GM21723 (cell line): ENCODE results near the gene ADCYAP1R1.

Experiments
- ATAC-seq: cut with Tn5 transposase; IDR thresholded peaks from one replicate; pipeline ENCODE4 v1.9.1; 2021; ENCODE audit warnings: mild to moderate bottlenecking, moderate library complexity; ENCODE audit not compliant: unreplicated experiment

ADCYAP1R1 gene

DNA sequence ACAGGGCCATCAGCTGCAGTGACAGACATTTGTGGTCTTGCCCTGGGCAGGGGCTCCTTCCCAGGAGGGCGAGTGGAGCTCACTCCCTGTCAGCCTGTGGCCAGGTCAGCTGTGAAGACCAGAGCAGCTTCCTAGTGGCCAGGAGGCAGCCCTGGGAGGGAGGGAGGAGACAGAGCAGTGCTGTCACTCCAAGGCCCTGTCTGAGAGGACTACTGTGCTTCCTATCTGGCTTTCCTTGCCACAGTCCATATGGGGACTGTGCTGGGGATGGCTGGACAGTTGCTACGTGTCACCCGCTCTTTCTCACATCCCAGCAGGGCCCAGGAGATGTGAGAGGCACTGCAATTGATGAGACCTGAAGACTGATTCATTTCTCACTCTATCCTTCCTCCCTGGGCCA is 15.2 kb upstream of the ADCYAP1R1 start:
- no peak for ATAC-seq

DNA sequence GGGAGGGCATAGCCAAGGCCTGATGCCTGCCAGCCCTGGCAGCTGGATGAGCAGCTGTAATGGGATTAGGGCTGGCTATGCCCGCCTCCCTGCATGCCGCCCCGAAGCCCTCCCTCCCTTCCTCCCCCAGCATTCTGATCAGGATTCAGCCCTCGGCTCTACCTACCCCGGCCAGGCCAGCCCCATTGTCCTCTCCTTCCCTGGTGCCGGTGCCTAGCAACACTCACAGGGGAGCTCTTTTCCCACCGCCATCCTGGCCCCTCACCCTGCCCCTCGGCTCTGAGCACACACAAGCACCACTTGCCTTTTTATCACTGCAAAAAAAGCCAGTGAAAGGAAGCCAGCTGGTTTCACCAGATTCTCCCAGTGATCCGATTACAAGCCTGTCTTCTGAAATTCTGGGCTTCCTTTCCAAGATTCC is 9.0 kb upstream of the ADCYAP1R1 start:
- no peak for ATAC-seq

DNA sequence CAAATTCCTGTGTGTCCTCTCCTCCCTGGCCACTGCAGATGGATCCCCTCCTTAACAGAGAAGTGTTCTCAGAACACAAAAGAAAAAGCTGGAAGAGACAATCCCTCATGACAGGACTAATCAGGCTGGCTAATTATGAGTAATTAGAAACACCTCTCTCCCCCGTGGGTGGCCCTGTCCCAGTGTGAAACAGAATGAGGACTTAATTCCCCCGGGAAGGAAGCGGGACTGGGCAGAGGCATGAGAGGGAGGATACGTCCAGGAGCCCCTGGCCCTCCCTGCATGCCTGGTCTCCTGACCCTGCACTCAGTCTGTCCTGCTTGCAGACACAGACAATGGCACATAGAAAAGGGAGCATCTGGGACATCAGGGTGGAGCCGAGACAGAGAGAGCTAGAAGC is 7.6 kb upstream of the ADCYAP1R1 start:
- ATAC-seq, result no peak

DNA sequence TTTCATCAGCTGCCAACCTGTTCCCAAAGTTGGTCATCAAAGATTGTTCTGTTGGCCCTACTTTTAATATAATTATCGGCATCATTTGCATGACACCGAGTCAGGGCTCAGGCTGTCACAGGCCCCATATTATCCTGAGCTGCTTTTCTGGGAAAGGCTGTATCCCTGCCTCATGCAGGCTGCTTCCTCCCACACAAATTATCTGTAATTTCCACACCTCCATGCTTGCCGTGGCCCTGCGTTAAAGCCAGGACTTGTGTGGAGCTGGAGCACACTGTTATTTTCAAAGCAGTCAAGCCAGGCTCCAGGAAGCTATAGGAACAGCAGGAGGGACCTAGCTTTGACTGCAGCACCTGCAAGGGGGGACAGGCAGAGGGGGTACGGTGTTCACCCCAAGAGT is 5.4 kb upstream of the ADCYAP1R1 start:
- no peak for ATAC-seq

DNA sequence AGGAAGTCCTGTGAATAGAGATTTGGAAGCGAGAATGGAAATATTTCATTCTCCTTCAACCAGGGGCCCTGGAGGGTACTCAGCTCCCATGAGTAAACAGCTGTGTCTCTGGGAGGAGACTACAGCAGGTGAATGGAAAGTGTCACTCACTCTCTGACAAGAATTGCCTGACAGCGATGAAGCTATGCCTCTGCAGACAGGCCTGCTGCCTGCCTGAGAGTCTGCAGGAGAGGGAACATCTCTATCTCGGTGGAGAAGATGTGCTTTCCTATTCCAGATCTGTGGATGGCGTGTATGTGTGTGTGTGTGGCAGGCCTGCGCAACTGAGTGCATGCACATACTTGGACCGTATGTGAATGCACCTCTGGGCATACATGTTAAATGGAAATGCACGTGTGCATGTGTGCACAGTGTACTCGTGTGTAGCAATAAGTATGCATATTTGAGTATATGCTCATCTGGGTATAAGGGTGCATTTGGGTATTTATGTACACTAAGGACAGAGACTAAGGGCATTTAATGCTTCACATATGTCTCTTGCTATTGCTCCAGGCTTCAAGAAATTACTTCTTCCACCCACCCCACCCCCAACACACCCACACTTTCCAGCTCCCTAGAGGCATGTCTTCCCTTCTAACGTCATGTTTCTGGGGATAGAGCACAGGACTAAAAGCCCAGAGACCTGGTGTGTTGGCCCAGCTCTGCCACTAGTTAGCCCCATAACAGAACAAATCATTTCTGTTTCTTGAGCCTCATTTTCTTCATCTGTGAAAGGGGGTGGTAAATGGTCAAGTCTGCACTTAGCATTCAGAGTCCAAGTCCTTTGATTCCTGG is 4.6 kb upstream of the ADCYAP1R1 start:
- no peak for ATAC-seq

DNA sequence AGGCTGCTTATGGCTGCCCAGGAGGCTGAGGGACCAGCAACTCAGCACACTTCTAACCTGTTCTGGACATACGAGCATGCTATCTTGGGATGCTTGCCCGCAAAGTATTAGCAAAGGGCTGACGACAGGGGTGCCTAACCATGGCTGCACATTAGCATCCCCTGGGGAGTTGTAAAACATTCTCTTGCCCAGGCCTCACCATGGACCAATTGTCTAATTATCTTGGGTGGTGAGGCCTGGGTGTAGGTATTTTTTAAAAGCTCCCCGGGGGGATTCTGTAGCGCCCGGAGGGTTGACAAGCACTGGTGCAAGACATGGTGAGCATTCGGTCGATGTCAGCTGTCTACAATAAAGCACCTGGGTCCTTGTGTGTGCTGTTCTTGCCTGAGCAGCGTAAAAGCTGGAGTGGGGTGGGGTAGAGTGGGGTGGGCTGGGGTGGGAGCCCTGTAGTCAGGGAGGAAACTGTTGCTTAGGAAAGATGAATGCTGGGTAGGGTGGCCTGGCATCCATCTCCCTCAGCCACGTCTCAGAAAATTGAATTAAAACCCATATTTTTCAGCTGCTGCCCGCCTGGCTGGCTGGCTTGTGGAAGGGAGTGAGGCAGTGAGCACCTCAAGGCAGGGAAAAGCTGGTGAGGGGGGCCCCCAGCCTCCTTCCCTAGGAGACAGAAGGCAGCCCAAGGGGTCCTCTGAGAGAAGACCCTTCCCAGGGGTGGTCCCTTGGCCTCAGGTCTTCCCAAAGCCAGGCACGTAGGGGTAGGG is 2.9 kb upstream of the ADCYAP1R1 start:
- ATAC-seq, result no peak

DNA sequence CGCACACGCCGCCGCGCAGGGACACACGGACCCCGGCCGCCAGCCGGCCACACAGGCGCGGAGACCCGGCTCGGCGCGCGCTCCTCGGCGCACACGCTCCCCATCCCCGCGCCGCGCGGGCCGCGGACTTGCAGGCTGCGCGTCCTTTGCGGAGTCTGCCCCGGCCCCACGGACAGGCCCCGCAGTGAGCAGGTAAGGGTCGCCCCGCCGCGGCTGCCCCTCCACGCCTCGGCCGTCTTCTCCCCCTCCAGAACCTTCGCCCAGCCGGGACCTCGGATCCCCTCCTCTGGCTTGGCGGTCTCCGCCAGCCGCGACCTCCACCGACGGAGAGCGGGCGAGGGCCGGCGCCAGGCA is 356 bp downstream of the ADCYAP1R1 start:
- no peak for ATAC-seq

DNA sequence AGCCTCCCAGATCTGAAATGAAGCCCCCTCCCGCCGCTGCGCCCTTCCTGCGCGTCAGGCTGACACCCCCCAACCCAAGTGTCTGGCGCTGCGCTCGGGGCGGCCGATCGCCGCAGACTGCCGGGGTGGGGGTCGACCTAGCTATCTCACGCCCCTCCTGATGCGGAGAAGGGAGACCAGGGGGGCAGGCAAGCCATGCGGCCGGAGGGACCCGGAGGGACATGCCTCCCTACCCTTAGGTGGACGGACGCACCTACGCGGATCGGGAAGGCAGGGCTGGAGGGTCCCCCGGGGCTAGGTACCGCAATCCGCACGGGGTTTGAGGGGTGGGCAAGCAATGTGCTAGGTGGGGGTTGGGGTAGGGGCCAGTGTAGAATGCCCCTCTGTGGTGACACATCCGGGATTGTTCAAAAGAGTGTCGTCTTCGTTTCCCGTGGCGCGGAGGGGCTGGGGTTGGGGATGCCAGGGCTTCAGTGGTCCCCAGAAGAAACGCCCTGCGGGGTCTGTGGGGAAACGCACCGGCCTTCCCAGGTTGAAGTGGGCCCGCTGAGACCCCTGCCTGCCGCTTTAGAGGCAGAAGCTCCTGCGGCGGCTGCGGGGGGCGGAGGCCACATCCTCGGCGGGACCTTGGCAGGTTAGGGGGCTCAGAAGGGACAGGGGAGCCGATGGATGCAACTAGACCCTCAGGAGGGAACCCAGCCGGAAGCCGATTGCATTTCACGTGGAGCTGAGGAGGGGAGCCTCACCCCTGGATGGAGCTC is 913 bp downstream of the ADCYAP1R1 start:
- no peak for ATAC-seq

DNA sequence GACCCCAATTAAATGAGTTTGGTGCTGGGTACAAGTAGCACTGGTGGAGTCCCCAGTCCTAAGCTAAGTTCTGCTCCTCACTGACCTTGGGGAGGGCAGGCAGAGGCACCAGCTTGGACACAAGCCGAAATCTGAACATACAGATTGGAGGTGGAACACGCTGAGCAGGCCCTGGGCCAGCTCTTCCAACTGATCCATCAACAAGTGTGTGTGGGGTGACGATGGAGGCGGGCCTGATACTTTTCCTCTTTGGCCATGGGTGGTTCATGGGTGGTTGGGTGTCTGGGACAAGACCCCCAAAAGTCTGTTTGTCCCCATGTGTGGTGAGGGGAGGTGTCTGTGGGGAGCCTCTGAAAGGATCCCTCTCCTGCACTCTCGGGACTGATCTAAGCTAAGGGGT is 1.9 kb downstream of the ADCYAP1R1 start:
- ATAC-seq, result no peak

DNA sequence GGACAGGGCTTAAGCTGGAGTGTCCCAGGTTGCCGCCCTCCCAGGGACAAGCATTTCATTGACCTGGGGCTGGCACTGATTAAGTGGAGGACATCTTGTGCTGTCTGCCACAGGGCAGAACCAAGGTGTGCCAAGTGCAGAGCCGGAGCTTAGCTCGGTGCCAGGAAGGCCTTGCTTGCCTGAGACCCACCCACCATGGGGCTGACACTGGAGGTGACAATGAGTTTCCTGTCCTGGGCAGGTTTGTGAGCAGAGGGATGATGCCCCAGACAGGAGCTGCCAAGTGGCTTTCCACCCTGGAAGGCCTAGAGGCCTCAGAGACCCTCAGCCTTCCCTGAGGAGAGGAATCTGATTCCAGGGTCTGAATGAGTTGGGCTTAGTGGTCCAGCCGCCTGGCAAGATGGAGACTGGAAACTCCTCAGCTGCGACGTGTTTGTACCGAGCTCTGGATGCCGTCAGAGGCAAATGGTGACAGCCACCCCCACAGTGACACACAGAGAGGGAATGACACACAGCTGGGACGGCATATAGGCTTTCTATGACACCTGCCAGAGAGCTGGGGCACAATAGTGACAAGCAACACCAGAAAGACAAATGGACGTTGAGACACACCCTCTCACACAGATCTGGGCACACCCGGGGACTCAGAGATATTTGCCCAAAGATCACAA is 2.6 kb downstream of the ADCYAP1R1 start:
- ATAC-seq, result no peak

DNA sequence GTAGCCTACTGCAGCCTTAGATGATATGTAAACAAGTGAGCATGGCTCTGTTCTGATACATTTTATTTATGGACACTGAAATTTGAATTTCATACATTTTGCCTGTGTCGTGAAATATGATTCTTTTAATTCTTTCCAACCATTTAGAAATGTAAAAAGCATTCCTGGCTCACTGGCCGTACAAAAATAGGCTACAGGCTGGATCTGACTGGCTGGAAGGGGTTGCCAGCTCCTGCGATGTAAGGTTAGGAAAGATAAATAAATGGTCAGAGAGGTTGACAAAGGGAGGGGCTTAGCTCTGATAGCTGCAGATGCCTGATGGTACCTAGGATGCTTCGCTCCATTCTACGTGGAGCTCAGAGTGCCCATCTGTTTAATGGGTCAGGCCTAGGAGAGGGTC is 3.4 kb downstream of the ADCYAP1R1 start:
- no peak for ATAC-seq

DNA sequence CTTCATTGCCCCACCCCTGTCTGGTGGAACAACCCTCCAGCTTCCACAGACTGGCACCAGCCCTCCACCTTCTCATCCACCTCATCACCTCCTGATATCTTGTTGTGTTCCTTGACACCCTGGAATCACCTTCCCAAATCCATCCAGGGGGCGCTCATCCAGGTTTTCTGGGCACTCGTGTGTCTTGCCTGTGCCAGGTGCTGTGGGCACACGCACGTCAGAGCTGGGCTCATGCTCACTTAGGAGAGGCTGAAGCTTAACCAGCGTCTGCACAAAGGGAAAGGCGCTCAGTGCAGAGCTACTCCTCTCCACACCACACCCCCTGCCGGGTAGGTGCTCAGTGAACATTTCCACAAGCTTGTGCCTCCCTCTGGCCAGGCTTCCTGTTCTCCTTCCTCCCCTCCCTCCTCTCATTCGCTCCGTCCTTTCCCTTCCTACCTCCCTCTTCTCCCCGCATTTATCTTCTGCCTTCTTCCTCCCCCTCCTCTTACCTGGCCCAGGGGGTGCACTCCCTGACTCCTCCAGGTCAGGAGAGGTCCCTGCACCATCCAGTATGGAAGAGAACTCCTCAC is 4.8 kb downstream of the ADCYAP1R1 start:
- no peak for ATAC-seq

DNA sequence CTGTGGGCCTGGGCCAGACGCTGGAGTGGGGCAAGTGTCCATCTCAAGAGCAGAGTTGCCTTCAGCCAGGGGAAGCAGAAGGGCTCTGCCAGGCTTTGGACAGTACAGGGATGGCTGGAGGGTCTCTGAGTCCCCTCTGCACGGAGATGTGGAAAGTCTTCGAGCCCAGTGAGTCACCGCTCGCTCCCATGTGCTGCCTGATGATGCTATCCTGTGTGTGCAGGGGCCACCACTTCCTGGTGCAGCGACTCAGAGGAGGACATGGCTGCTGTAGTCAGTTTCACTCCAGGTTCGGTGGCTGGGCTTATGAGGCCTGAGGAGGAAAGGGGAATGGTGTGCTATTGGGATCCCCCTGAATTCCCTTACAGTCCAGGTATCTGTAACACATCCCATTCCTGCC is 6.0 kb downstream of the ADCYAP1R1 start:
- no peak for ATAC-seq

DNA sequence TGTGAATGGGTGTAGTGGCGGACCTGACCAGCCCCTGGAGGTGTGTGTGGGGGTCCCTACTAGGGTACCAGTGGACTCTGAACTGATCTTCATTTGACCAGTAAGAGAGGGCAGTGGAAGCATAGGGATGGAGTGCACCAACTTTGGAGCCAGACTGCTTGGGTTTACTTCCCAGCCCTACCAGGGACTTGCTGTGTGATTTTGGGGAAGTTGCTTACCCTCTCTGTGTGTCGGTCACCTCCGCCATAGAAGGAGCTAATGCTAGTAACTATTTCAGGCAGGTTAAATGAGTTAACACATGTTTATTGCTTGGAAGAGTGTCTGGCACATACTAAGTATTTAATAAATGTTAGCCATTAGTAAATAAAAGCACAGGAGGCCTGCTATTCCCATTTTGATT is 6.6 kb downstream of the ADCYAP1R1 start:
- no peak for ATAC-seq

DNA sequence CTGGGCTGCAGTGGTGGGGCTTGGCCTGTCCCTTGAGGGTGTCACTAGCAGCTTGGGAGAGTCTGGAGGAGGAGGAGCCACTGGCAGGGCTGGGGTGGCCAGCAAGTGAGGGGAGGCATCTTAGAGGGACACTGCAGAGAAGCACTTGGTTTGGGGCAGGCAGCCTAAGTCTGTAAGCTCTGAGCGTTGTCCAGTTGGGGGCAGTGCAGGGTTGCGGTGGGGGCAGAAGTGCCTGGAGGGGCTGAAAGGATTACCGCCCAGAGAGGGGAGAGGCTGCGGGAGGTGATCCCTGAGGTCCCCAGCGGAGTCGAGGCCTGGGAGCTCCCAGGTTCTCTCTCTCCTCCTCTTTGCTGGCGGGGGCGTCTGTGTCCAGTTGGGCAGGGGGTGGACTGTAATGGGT is 7.4 kb downstream of the ADCYAP1R1 start:
- no peak for ATAC-seq

DNA sequence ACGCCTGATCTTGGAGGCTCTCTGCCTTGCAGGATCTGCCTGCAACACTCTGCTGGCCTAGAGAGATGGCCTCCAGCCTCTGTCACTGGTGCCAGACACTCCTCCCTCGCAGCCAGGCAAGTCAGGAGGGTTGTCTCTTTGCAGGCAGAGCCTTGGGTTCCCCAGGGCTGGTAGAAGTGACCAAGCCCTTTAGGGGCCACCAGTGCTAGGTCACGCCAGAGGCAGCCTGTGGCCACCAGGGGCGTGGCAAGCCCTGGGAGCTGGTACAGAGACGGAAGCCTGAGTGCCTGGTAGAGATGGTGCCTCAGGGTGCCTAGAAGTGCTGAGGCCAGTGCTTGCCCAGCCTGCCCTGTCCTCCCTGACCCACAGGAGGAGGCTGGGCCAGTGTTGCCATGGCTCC is 9.1 kb downstream of the ADCYAP1R1 start:
- ATAC-seq, result no peak

DNA sequence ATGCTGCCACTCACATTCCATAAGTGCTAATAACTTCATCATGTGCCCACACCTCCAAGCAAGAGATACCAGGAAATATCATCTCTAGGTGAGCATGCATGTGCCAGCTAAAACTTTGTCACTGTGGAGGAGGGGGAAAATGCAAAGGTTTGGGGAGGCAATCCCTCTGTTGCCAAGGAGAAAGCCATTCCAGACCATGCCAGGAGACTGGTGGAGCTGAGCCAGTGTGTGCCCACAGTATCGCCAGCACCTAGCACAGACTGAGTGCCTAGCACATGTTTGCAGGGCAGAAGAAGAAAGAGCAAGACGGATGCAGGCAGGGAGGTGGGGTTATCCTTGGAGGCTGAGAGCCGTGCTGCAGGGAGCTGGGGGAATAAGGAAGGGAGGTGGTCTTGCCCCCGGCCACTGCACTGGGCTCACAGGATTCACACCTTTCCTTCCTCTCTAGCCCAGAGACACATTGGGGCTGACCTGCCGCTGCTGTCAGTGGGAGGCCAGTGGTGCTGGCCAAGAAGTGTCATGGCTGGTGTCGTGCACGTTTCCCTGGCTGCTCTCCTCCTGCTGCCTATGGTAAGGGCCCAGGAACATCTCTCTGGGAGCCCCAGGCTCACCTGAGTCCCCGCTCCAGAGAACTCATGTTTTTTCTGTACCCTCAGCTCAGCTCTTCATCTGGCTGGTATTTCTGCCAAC is 10.8 kb downstream of the ADCYAP1R1 start:
- no peak for ATAC-seq

DNA sequence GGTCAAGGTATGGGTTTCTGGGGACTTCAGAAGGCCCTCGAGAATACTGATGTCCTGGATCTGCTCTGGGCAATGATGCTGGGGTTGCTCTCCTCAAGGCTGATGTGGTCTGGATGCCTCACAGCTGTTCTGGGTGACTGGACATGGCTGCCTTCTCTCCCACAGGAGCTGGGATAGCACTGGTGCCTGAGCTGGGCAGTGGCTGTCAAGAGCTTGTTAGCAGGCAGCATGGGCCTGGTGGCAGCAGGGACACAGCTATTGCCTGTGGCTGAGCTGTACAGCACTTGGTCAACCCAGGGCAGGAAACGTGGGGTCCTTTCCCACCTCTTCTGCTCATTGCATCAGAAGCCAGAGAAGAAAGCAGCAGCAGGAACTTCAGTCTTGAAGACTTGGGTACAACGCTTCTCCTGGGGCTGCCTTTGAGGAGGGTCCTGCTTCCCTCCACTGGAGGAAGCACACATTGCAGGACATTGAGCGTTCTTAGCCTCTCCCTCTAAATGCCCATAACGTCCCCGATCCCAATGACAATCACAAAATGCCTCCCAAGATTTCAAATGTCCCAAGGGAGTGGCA is 13.0 kb downstream of the ADCYAP1R1 start:
- ATAC-seq, result no peak

DNA sequence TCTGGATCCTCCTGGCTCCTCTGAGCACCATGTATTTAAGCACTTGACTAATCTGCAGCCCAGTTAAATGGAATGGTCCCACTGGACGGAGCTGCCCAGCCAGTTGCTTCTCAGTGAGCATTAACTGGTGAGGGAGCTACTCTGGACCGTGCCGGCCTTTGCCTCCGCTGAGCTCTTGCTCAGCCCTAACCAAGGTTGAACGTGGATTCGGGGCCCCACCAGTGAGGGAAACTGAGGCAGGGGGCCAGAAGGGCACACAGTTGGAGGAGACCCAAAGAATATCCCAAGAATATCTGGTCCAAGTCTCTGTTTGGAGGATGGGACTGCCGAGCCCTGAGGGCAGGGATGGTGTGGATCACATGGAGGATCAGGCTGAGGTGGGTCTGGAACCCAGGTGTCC is 13.7 kb downstream of the ADCYAP1R1 start:
- no peak for ATAC-seq
